Astrocyte of the spinal cord (primary cell): ENCODE measurements around the gene NFE2.
"Not testable (repeated sequence)": the region's sequence is repeated elsewhere in the genome, so short reads cannot be mapped to it uniquely, and the experiment has no call there.

Experiments
- DNase-seq: peaks from one replicate; pipeline ENCODE4 v3.0.0; 2011; ENCODE audit warnings: low read depth, low spot score
- H3K4me3 ChIP-seq: 2 replicates; pipeline ENCODE4 v1.5.1; 2011; ENCODE audit warnings: low read depth, mild to moderate bottlenecking, low read length, moderate library complexity
- in situ Hi-C: cut with HindIII; loops from 2 replicates; pipeline ENCODE4 v1.10.0; 2017; ENCODE audit warnings: low sequenced_read_pairs
- TF ChIP-seq, protein P1 (sequence below): IDR thresholded peaks from 2 replicates; pipeline ENCODE4 v1.5.1; 2012; ENCODE audit warnings: low read depth, mild to moderate bottlenecking, low read length, inconsistent platforms

The NFE2 gene

DNA sequence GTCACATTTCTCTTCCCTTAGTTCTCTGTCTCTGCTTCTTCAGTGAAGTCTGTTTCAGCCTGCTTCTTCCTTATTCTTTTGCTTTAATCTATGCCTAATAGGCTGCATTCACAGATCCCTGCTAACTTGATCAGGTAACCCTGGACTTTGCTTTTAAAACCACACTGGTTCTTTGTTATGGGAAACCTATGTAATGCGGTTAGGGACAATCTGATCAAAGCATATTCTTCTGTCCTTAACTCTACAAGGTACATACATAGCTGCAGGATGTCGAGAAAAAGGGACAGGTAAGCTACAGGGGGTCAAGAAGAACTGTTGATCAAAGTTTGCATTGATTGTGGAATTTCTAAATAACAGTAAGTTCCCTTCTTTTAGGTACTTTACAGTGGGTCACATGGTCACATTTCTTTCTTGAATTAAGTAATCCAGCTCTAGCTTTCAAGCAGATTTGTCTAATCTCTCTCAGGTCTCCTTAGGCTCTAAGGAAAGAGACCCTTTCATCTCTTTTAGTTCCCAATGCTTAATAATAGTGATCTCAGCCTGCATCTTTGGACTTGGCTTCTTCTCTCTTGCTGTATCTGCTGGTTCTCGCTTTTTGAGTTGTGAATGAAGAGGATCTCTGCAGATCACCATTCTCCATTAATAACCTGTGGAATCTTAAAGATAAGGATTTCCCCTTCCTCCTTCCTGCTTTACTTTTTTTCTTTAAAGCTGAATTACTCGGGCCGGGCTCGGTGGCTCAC lies 28.0 kb upstream of the NFE2 start:
- TF ChIP-seq, protein P1, sequence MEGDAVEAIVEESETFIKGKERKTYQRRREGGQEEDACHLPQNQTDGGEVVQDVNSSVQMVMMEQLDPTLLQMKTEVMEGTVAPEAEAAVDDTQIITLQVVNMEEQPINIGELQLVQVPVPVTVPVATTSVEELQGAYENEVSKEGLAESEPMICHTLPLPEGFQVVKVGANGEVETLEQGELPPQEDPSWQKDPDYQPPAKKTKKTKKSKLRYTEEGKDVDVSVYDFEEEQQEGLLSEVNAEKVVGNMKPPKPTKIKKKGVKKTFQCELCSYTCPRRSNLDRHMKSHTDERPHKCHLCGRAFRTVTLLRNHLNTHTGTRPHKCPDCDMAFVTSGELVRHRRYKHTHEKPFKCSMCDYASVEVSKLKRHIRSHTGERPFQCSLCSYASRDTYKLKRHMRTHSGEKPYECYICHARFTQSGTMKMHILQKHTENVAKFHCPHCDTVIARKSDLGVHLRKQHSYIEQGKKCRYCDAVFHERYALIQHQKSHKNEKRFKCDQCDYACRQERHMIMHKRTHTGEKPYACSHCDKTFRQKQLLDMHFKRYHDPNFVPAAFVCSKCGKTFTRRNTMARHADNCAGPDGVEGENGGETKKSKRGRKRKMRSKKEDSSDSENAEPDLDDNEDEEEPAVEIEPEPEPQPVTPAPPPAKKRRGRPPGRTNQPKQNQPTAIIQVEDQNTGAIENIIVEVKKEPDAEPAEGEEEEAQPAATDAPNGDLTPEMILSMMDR = no peak
- H3K4me3 ChIP-seq = no peak overlapping the region
- in situ Hi-C loops = no loop called here
- no peak for DNase-seq

GRCh38 chr12:54325442-54326109 lies 24.8 kb upstream of the NFE2 start:
- in situ Hi-C loops, DNase-seq: not testable (repeated sequence)
- H3K4me3 ChIP-seq = peak overlapping the region; percentile 79

- in situ Hi-C loops = no loop called here
- H3K4me3 ChIP-seq = peak within 1 kb of the TSS; percentile 79
- TF ChIP-seq, protein P1 = peak; percentile 75
- DNase-seq = peak; percentile 100
Measured at GRCh38 chr12:54324617-54325441, 24.0 kb upstream of the NFE2 start, which contains the start of gene COPZ1. TSS of gene COPZ1 (plus strand) at chr12:54325131. CDS start at chr12:54325164, 33 bp downstream.

GRCh38 chr12:54321363-54321762 lies 20.5 kb upstream of the NFE2 start:
- TF ChIP-seq, protein P1 = no peak
- no peak overlapping the region for H3K4me3 ChIP-seq
- in situ Hi-C loops = no loop called here
- DNase-seq = no peak

GRCh38 chr12:54312309-54312708 lies 11.5 kb upstream of the NFE2 start:
- DNase-seq, H3K4me3 ChIP-seq, in situ Hi-C loops: not testable (repeated sequence)

- no peak overlapping the region for H3K4me3 ChIP-seq
- in situ Hi-C loops = no loop called here
- TF ChIP-seq, protein P1 = no peak
- DNase-seq = no peak
Measured at GRCh38 chr12:54311051-54311450, 10.2 kb upstream of the NFE2 start.

GRCh38 chr12:54306925-54307741 lies 6.3 kb upstream of the NFE2 start:
- in situ Hi-C loops = no loop called here
- TF ChIP-seq, protein P1 = no peak
- no peak overlapping the region for H3K4me3 ChIP-seq
- DNase-seq = no peak
